HG03469 (cell line): ENCODE data around the gene WDR31.
"Not testable (repeated sequence)": the region's sequence is repeated elsewhere in the genome, so short reads cannot be mapped to it uniquely, and the experiment has no call there.

ENCODE experiments used
- ATAC-seq: cut with Tn5 transposase; IDR thresholded peaks from one replicate; pipeline ENCODE4 v1.9.1; 2021; ENCODE audit warnings: mild to moderate bottlenecking, moderate library complexity, moderate number of reproducible peaks; ENCODE audit not compliant: unreplicated experiment

WDR31 gene

GRCh38 chr9:113340011-113340699 lies at the start of gene WDR31:
Gene WDR31, minus strand, starts transcription at chr9:113340275. Its CDS starts 8,253 bp downstream, at chr9:113332022.
- ATAC-seq, result peak; percentile 89

- no peak for ATAC-seq
These were observed 49.4 kb upstream of the WDR31 start for GRCh38 chr9:113389451-113389850.

GRCh38 chr9:113388833-113389232 lies 48.8 kb upstream of the WDR31 start:
- ATAC-seq, result no peak

GRCh38 chr9:113387560-113388230 lies 47.6 kb upstream of the WDR31 start:
- no peak for ATAC-seq

- no peak for ATAC-seq
These were observed 46.7 kb upstream of the WDR31 start for GRCh38 chr9:113386571-113387393.

GRCh38 chr9:113381909-113382411 lies 41.9 kb upstream of the WDR31 start:
- ATAC-seq, result no peak

GRCh38 chr9:113381441-113381840 lies 41.4 kb upstream of the WDR31 start:
- not testable (repeated sequence) for ATAC-seq

GRCh38 chr9:113380869-113381378 lies 40.8 kb upstream of the WDR31 start:
- ATAC-seq, result peak; percentile 55

- not testable (repeated sequence) for ATAC-seq
These were observed 39.7 kb upstream of the WDR31 start for GRCh38 chr9:113379829-113380210.

GRCh38 chr9:113379094-113379828 lies 39.2 kb upstream of the WDR31 start:
- not testable (repeated sequence) for ATAC-seq

- peak; percentile 61 for ATAC-seq
These were observed 36.8 kb upstream of the WDR31 start, which contains the start of gene HDHD3 for GRCh38 chr9:113376634-113377567. Gene HDHD3, minus strand, starts transcription at chr9:113376986. Its CDS starts 2,632 bp downstream, at chr9:113374354.

GRCh38 chr9:113375057-113376023 lies 35.3 kb upstream of the WDR31 start:
- ATAC-seq, result no peak

GRCh38 chr9:113373676-113374392 lies 33.8 kb upstream of the WDR31 start:
- no peak for ATAC-seq

- ATAC-seq, result no peak
These were observed 33.2 kb upstream of the WDR31 start for GRCh38 chr9:113373256-113373655.

- ATAC-seq, result no peak
These were observed 32.0 kb upstream of the WDR31 start for GRCh38 chr9:113372059-113372458.

GRCh38 chr9:113370806-113371325 lies 30.8 kb upstream of the WDR31 start:
- no peak for ATAC-seq

- no peak for ATAC-seq
These were observed 29.7 kb upstream of the WDR31 start for GRCh38 chr9:113369855-113370140.
